ENCODE measurements around the gene TTBK1.

TTBK1 gene

DNA sequence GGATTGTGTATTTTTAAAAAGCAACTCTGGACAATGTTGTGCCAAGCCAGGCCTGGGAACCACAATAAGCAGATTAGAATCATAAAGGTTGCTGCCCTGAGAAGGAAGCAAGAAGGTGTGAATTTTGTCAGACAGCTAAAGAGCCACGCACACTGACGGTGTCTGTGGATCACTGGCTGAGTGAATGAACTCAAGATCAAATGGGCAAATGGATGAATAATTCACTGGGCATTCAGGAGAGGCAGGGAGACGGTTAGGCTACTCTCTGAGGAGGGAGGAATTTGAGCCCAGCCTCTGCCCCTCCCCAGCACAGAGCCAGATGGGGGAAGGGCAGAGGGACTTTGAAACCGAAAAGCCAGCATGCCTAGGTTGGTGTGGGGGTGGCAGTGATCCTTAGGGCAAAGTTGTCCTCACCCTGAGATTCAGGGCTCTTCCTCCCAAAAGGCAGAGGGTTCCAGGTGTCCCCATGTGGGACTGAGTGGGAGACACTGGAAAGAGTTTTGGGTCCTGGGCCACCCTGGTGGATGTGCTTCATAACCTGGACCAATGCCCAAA is 35.3 kb downstream of the TTBK1 start:
- peaks cover 70% of the 10 kb centered on the region for H3K27me3 Mint-ChIP-seq (ENCODE audit: low read depth)

DNA sequence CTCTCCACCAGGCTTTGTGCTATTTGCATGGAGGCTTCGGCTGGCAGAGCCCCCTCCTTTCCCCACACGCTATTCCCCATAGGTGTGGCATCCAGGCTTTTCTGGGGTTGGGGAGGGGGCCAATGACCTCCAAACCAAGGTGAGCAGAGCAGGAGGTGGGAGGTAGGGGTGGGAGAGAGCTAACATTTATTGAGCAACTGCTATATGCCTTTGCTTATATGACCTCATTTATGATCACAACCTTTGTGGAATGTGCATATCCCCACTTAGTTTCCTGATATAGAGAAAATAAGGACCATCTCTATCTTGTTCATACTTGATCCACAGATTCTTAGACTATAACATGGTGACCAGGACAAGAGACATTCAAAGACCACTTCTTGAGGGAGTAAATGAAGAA is 37.0 kb downstream of the TTBK1 start:
- H3K4me1 Mint-ChIP-seq (ENCODE audit: low read depth): peaks cover 11% of the 10 kb centered on the region
- H3K27me3 Mint-ChIP-seq (ENCODE audit: low read depth): peaks cover 60% of the 10 kb centered on the region
- H3K4me3 Mint-ChIP-seq: no peak overlapping the region
- H3K27ac Mint-ChIP-seq: no peak overlapping the region
- peaks cover 2% of the 10 kb centered on the region for H3K36me3 Mint-ChIP-seq (ENCODE audit: low read depth)
- H3K9me3 Mint-ChIP-seq: no peaks in the 10 kb centered on the region

More for the DNA sequence above, 35.3 kb downstream of the TTBK1 start:
- no peak overlapping the region for H3K4me3 Mint-ChIP-seq
- H3K36me3 Mint-ChIP-seq (ENCODE audit: low read depth): peaks cover 2% of the 10 kb centered on the region
- H3K27ac Mint-ChIP-seq: no peak overlapping the region
- peaks cover 15% of the 10 kb centered on the region for H3K4me1 Mint-ChIP-seq (ENCODE audit: low read depth)
- H3K9me3 Mint-ChIP-seq: no peaks in the 10 kb centered on the region

DNA sequence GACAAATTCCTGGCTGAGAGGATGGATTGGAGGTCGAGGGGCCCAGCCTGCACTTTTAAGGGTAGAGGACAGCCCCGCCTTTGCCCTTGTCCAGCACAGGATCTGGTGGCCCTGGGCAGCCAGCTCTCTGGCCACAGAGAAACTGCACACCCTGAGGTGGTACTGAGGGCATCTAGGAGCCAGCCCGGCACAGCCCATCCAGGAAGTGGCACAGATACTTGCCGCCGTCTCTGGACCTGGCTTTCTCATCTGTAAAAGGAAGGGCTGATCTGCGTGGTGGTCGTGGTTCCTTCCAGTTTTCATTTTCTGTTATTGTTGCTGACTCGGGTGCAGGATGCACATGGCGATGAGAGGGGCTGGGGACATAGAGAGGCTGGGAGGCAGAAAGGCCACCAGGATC is 38.8 kb downstream of the TTBK1 start:
- Mint-ChIP-seq H3K27me3 (ENCODE audit: low read depth) (peaks cover 59% of the 10 kb centered on the region), H3K27ac (no peak overlapping the region), H3K4me1 (ENCODE audit: low read depth) (peaks cover 5% of the 10 kb centered on the region), H3K9me3 (no peaks in the 10 kb centered on the region), H3K4me3 (no peak overlapping the region), H3K36me3 (ENCODE audit: low read depth) (no peaks in the 10 kb centered on the region)

DNA sequence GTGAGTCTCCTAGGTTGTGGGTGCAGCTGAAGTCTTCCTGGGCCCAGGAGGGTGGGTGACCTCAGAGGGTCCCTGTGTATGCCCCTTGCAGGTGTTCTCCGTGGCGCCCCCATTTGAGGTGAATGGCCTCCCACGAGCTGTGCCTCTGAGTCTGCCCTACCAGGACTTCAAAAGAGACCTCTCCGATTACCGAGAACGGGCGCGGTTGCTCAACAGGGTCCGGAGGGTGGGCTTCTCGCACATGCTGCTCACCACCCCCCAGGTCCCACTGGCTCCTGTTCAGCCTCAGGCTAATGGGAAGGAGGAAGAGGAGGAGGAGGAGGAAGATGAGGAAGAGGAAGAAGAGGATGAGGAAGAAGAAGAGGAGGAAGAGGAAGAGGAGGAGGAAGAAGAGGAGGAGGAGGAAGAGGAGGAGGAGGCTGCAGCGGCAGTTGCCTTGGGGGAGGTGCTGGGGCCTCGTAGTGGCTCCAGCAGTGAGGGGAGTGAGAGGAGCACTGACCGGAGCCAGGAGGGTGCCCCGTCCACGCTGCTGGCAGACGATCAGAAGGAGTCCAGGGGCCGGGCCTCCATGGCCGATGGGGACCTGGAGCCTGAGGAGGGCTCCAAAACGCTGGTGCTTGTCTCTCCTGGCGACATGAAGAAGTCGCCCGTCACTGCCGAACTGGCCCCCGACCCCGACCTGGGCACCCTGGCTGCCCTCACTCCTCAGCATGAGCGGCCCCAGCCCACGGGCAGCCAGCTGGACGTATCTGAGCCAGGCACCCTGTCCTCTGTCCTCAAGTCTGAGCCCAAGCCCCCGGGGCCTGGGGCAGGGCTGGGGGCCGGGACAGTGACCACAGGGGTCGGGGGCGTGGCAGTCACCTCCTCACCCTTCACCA is 39.6 kb downstream of the TTBK1 start:
- Mint-ChIP-seq H3K4me3 (no peak overlapping the region), H3K36me3 (ENCODE audit: low read depth) (no peaks in the 10 kb centered on the region), H3K27me3 (ENCODE audit: low read depth) (peaks cover 55% of the 10 kb centered on the region), H3K9me3 (no peaks in the 10 kb centered on the region), H3K4me1 (ENCODE audit: low read depth) (peaks cover 5% of the 10 kb centered on the region), H3K27ac (no peak overlapping the region)

DNA sequence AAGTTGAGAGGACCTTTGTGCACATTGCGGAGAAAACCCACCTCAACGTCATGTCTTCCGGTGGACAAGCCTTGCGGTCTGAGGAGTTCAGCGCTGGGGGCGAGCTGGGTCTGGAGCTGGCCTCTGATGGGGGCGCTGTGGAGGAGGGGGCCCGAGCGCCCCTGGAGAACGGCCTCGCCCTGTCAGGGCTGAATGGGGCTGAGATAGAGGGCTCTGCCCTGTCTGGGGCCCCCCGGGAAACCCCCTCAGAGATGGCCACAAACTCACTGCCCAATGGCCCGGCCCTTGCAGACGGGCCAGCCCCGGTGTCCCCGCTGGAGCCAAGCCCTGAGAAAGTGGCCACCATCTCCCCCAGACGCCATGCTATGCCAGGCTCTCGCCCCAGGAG is 40.2 kb downstream of the TTBK1 start:
- Mint-ChIP-seq H3K4me3 (no peak overlapping the region), H3K27me3 (ENCODE audit: low read depth) (peaks cover 50% of the 10 kb centered on the region), H3K4me1 (ENCODE audit: low read depth) (peaks cover under 1% of the 10 kb centered on the region), H3K9me3 (no peaks in the 10 kb centered on the region), H3K27ac (no peak overlapping the region), H3K36me3 (ENCODE audit: low read depth) (no peaks in the 10 kb centered on the region)

DNA sequence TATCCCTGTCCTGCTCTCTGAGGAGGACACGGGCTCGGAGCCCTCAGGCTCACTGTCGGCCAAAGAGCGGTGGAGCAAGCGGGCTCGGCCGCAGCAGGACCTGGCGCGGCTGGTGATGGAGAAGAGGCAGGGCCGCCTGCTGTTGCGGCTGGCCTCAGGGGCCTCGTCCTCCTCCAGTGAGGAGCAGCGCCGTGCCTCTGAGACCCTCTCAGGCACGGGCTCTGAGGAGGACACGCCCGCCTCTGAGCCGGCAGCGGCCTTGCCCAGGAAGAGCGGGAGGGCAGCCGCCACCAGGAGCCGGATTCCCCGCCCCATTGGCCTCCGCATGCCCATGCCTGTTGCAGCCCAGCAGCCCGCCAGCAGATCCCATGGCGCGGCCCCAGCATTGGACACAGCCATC is 40.6 kb downstream of the TTBK1 start:
- H3K27ac Mint-ChIP-seq: no peak overlapping the region
- H3K4me1 Mint-ChIP-seq (ENCODE audit: low read depth): no peaks in the 10 kb centered on the region
- no peaks in the 10 kb centered on the region for H3K9me3 Mint-ChIP-seq
- H3K36me3 Mint-ChIP-seq (ENCODE audit: low read depth): no peaks in the 10 kb centered on the region
- H3K27me3 Mint-ChIP-seq (ENCODE audit: low read depth): peaks cover 48% of the 10 kb centered on the region
- H3K4me3 Mint-ChIP-seq: no peak overlapping the region

DNA sequence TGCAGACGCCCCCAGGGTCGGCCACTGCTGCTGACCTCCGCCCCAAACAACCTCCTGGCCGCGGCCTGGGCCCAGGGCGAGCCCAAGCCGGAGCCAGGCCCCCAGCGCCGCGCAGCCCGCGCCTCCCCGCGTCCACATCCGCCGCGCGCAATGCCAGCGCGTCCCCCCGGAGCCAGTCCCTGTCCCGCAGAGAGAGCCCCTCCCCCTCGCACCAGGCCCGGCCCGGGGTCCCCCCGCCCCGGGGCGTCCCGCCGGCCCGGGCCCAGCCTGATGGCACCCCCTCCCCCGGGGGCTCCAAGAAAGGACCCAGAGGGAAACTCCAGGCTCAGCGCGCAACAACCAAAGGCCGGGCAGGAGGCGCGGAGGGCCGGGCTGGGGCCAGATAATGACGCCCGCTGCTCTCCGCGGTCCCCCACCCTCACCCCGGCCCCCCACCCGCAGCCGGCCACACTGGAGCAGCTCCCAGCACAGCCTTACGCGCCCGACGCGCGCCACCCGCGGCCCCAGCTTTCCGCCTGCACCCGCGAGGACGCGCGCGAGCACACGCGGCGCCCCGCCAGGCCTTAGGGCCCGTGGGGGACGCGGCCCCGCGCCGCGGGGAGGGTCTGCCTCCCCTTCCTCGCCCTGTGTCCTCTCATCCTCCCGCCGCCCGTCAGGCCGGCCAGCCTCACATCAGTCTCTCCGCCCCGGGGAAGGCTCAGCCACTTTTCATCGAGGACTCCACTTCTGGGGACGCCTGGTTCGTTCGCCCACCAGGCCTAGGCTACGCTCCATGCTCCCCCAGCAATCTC is 41.9 kb downstream of the TTBK1 start:
- no peaks in the 10 kb centered on the region for H3K36me3 Mint-ChIP-seq (ENCODE audit: low read depth)
- H3K9me3 Mint-ChIP-seq: no peaks in the 10 kb centered on the region
- H3K27ac Mint-ChIP-seq: no peak overlapping the region
- no peak overlapping the region for H3K4me3 Mint-ChIP-seq
- H3K4me1 Mint-ChIP-seq (ENCODE audit: low read depth): no peaks in the 10 kb centered on the region
- peaks cover 45% of the 10 kb centered on the region for H3K27me3 Mint-ChIP-seq (ENCODE audit: low read depth)

DNA sequence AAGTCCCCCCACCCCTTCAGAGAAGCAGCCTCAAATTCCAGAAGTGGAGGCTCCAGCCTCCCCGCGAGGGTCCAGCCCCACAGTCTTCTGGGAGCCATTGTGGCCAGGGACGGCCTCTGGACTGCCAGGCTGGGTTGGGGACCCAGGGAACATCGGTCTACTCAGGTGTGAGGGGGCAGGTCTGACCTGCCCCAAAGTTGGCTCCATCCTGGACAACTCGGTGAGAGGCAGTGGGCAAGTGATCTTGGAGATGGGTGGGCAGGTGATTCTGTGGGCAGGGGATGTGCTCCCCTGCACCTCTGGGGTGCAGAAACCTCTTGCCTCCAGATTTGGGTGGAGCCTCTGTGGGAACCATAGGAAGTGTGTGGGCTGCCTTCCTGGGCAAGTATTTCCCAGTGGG is 42.6 kb downstream of the TTBK1 start:
- H3K4me1 Mint-ChIP-seq (ENCODE audit: low read depth): no peaks in the 10 kb centered on the region

DNA sequence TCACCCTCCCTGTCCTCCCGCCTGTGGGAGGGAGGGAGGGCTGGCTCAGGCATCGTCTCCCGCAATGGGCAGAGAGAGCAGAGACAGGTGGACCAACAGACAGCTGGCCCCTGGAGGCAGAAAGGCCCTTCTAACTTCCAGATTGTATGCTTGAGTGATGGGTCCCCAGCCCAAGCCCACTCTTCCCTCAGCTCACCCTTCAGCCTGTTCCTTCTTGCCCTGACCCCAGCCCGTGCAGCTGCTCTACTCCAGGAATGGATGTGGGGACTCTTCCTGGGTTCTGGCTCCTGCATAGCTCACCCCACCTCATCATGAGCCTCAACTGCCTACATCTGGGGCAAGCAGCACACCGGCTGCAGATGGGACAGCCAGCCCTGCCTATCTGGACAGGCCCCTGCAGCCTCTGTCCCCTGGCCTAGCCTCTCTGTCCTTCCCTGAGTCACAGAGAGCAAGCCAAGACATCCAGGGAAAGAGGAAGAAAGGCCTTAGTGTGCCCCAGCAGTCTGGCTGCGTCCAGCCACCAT is 43.2 kb downstream of the TTBK1 start:
- no peaks in the 10 kb centered on the region for H3K4me1 Mint-ChIP-seq (ENCODE audit: low read depth)
- H3K27ac Mint-ChIP-seq: no peak overlapping the region
- peaks cover 40% of the 10 kb centered on the region for H3K27me3 Mint-ChIP-seq (ENCODE audit: low read depth)
- H3K4me3 Mint-ChIP-seq: no peak overlapping the region
- H3K9me3 Mint-ChIP-seq: no peaks in the 10 kb centered on the region
- H3K36me3 Mint-ChIP-seq (ENCODE audit: low read depth): no peaks in the 10 kb centered on the region

More for the DNA sequence above, 42.6 kb downstream of the TTBK1 start:
- no peak overlapping the region for H3K4me3 Mint-ChIP-seq
- no peaks in the 10 kb centered on the region for H3K36me3 Mint-ChIP-seq (ENCODE audit: low read depth)
- H3K9me3 Mint-ChIP-seq: no peaks in the 10 kb centered on the region
- no peak overlapping the region for H3K27ac Mint-ChIP-seq
- H3K27me3 Mint-ChIP-seq (ENCODE audit: low read depth): peaks cover 44% of the 10 kb centered on the region

DNA sequence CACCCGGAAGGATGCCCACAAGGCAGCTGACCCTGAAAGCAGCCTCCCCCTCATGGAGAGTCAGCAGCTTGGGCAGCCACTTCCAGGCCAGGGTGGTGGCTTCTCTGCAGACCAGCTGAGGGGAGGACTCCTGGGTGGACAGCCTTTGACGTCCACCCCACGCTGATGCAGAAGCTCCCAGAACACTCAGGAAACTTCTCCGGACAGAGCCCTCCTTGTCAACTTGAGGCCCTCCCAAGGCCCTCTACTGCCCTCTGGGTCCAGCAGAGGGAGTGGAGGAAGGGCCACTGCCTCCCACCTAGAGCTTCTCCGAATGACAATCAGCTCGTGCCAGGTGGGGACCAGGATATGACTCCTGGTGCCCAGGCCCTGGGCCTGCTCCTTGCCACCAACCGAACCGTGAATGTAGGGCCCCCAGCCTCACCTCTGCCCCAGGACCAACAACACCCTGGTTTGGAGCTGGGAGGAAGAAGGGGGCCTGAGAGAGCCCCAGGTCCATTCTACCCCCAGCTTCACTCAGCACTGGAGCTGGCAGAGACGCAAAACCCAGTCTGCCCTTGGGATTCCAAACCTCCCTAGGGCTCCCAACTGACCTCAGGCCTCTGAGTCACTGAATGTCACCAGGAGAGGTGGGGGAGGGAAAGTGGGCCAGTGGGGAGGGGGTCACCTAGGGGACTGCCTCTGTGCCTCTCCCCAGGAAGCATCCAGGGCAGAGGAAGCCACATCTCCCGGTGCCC is 43.9 kb downstream of the TTBK1 start:
- H3K9me3 Mint-ChIP-seq: no peaks in the 10 kb centered on the region
- H3K27ac Mint-ChIP-seq: no peak overlapping the region
- H3K4me1 Mint-ChIP-seq (ENCODE audit: low read depth): no peaks in the 10 kb centered on the region
- no peak overlapping the region for H3K4me3 Mint-ChIP-seq
- peaks cover 35% of the 10 kb centered on the region for H3K27me3 Mint-ChIP-seq (ENCODE audit: low read depth)
- no peaks in the 10 kb centered on the region for H3K36me3 Mint-ChIP-seq (ENCODE audit: low read depth)

DNA sequence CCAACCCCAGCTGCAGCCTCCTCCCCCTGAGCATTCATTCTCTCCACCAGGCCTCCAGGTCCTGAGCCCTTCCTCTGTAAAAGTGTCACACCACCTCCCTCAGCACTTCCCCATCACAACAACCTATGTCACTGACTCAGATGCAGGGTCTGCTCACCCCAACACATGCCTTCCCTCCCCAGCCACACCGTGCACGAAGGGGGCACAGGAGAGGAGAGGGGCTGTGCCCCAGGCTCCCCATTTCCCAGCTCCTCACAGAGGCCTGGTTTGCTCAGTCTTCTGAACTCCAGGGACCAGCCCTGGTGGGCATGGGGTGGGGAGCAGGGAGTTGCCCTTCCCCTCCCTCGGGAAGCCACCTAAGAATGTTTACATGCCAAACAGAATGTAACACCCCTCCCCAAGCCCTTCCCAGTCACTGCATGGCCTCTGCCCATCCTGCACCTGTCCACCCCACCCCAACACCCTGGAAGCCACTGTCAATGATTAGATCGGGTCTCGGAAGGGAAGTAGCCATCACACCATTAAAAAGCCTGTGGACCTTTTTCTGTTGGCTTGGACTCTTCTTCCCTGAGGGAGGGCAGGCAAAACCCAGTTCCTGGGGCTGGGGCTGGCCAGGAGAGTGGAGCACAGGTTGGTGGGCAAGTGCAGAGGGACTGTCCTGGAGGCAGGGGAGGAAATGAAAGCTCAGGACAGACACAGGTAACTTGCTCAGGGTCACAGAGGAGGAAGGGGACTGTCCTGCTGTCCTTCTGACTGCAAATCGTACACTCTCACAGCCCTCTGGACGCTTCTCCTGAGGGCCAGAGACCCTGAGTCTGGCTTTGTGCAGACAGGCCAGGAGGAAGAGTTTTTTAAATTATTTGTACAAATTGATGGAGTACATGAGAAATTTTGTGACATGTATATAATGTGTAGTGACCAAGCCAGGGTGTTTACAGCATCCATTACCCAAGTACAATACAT is 44.7 kb downstream of the TTBK1 start:
- peaks cover 33% of the 10 kb centered on the region for H3K27me3 Mint-ChIP-seq (ENCODE audit: low read depth)
- H3K36me3 Mint-ChIP-seq (ENCODE audit: low read depth): no peaks in the 10 kb centered on the region
- no peak overlapping the region for H3K4me3 Mint-ChIP-seq
- no peaks in the 10 kb centered on the region for H3K4me1 Mint-ChIP-seq (ENCODE audit: low read depth)
- H3K27ac Mint-ChIP-seq: no peak overlapping the region
- H3K9me3 Mint-ChIP-seq: no peaks in the 10 kb centered on the region

DNA sequence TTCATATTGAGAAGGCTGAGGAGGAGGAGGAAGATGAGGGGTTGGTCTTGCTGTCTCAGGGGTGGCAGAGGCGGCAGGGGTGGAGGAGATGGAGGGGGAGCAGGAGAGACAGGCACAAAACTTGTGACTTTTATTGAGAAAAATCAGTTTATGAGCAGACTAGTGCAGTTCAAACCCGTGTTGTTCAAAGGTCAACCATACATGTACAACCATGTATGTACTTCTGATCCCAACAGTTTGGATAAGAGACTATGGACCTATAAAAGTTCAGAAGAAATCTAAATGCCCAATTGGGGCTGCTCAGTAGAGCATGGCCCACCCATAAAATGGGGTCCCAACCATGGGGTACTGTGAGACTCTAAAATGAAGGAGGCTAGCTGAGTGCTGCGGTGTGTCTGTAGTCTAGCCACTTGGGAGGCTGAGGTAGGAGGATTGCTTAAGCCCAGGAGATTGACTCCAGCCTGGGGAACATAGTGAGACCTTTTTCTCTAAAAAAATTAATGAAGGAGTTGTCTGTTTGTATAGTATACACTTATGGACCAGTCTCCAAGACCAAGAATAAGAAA is 47.1 kb downstream of the TTBK1 start:
- H3K27ac Mint-ChIP-seq: no peak overlapping the region
- H3K4me3 Mint-ChIP-seq: no peak overlapping the region
- no peaks in the 10 kb centered on the region for H3K9me3 Mint-ChIP-seq

DNA sequence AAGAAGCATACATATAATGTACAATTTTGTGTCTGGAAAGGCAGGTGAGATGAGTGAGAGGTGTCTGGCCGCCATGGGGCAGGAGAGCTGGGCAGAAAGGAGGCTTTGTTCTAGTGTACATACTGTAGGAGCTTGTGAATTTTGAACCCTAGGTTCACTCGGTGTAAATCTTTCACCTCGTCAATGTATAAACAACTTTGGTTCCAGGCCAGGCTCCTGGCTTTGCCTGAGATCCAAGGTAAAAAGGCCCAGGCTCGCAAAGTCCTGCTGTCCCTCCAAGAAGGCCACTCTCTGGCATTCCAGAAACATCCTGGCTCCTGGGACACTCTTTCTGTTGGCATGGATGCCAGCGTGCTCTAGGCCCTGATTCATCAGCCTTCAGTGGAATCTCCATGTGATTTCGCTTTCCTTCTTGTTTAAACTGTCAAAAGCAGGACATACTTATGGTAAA is 47.6 kb downstream of the TTBK1 start:
- no peaks in the 10 kb centered on the region for H3K4me1 Mint-ChIP-seq (ENCODE audit: low read depth)
- no peak overlapping the region for H3K4me3 Mint-ChIP-seq
- no peaks in the 10 kb centered on the region for H3K36me3 Mint-ChIP-seq (ENCODE audit: low read depth)
- no peaks in the 10 kb centered on the region for H3K9me3 Mint-ChIP-seq
- H3K27ac Mint-ChIP-seq: no peak overlapping the region
- peaks cover 25% of the 10 kb centered on the region for H3K27me3 Mint-ChIP-seq (ENCODE audit: low read depth)

More for the DNA sequence above, 47.1 kb downstream of the TTBK1 start:
- Mint-ChIP-seq H3K36me3 (ENCODE audit: low read depth) (no peaks in the 10 kb centered on the region), H3K27me3 (ENCODE audit: low read depth) (peaks cover 30% of the 10 kb centered on the region), H3K4me1 (ENCODE audit: low read depth) (no peaks in the 10 kb centered on the region)
